HepG2 (cell line): Measurements from ENCODE around the gene TULP3. TPM values are rescaled to one million over a fixed set of nuclear protein-coding genes. Genes with fewer than 3 reads are reported as not detected.
A peak's percentile ranks its signal among the peaks of the same experiment; 100 is the strongest.

Experiments
- BRF2 ChIP-seq: sonication (generic); formaldehyde crosslinking; IDR thresholded peaks from 2 replicates; pipeline ENCODE4 v1.8.1; 2022; ENCODE audit warnings: mild to moderate bottlenecking, missing genetic modification reagents
- EHMT2 ChIP-seq: fragments of 200-600 bp; sonication (generic); IDR thresholded peaks from 2 replicates; pipeline ENCODE4 v1.7.0; 2017; ENCODE audit warnings: antibody characterized with exemption, low read depth, low read length, borderline replicate concordance
- GPN1 ChIP-seq: sonication (generic); formaldehyde crosslinking; IDR thresholded peaks from 2 replicates; pipeline ENCODE4 v1.5.1; 2020; ENCODE audit warnings: missing genetic modification reagents, borderline replicate concordance
- MAX ChIP-seq: IDR thresholded peaks from 2 replicates; pipeline ENCODE4 v1.6.1; 2012; ENCODE audit warnings: inconsistent platforms
- PLSCR1 ChIP-seq: sonication (generic); formaldehyde crosslinking; IDR thresholded peaks from 2 replicates; pipeline ENCODE4 v1.5.0; 2020; ENCODE audit warnings: missing genetic modification reagents, mild to moderate bottlenecking, borderline replicate concordance
- PRDM15 ChIP-seq: sonication (generic); formaldehyde crosslinking; IDR thresholded peaks from 2 replicates; pipeline ENCODE4 v1.4.0; 2020; ENCODE audit warnings: missing genetic modification reagents
- REST ChIP-seq, 2 experiments: IDR thresholded peaks; 2 replicates each; pipeline ENCODE4 v1.6.1; 2011 to 2012; ENCODE audit warnings: low read length in 2 of 2, borderline replicate concordance in 1 of 2, low read depth in 1 of 2, mild to moderate bottlenecking in 1 of 2, moderate library complexity in 1 of 2
- RFXANK ChIP-seq: IDR thresholded peaks from 2 replicates; pipeline ENCODE4 v1.6.1; 2016
- RORA ChIP-seq: sonication (generic); formaldehyde crosslinking; IDR thresholded peaks from 2 replicates; pipeline ENCODE4 v1.5.0; 2020; ENCODE audit warnings: mild to moderate bottlenecking, missing genetic modification reagents, moderate library complexity
- SKI ChIP-seq: fragments of 450-650 bp; IDR thresholded peaks from one replicate; pipeline ENCODE4 v1.6.1; 2018; ENCODE audit warnings: mild to moderate bottlenecking; ENCODE audit not compliant: partially characterized antibody
- TBL1XR1 ChIP-seq: fragments of 150-350 bp; IDR thresholded peaks from 2 replicates; pipeline ENCODE4 v1.6.1; 2014; ENCODE audit warnings: borderline replicate concordance, low read length; ENCODE audit not compliant: partially characterized antibody
- TCF7L2 ChIP-seq: IDR thresholded peaks from 2 replicates; pipeline ENCODE4 v1.6.1; 2011; ENCODE audit warnings: mild to moderate bottlenecking, low read depth, low read length, moderate library complexity
- TFE3 ChIP-seq: IDR thresholded peaks from 2 replicates; pipeline ENCODE4 v1.6.1; 2016
- YEATS2 ChIP-seq: sonication (generic); formaldehyde crosslinking; IDR thresholded peaks from 2 replicates; pipeline ENCODE4 v1.4.0; 2020; ENCODE audit warnings: missing genetic modification reagents, borderline replicate concordance
- ZIK1 ChIP-seq: sonication (generic); formaldehyde crosslinking; IDR thresholded peaks from 2 replicates; pipeline ENCODE4 v1.5.0; 2020; ENCODE audit warnings: mild to moderate bottlenecking, low read depth, missing genetic modification reagents, borderline replicate concordance
- ZMYM4 ChIP-seq: sonication (generic); formaldehyde crosslinking; IDR thresholded peaks from 2 replicates; pipeline ENCODE4 v1.8.1; 2023; ENCODE audit warnings: mild to moderate bottlenecking, missing genetic modification reagents
- ZNF350 ChIP-seq: sonication (generic); formaldehyde crosslinking; IDR thresholded peaks from 2 replicates; pipeline ENCODE4 v1.4.0; 2020; ENCODE audit warnings: mild to moderate bottlenecking, low read depth, missing genetic modification reagents, borderline replicate concordance
- ZNF546 ChIP-seq: sonication (generic); formaldehyde crosslinking; conservative IDR thresholded peaks from 2 replicates; pipeline ENCODE4 v1.8.1; 2023; ENCODE audit warnings: mild to moderate bottlenecking, missing genetic modification reagents
- ZNF652 ChIP-seq: IDR thresholded peaks from 2 replicates; pipeline ENCODE4 v1.6.1; 2016; ENCODE audit warnings: low read depth, borderline replicate concordance
- polyA plus RNA-seq, 8 experiments: library from polyadenylated mRNA; depleted of rRNA in 3 of 8; stranded (reverse) in 7 of 8; unstranded in 1 of 8; fragments of >200 nt; fragmentation: Illumina TruSeq in 4 of 8; extraction: Trizol in 4 of 8; gene quantifications; 2 replicates each; pipeline versions ENCODE4 v1.2.1 to v1.2.3, GENCODE V29; 2011 to 2016; ENCODE audit warnings: low read depth in 4 of 8, missing spikeins in 1 of 8, mixed read lengths in 1 of 8; ENCODE audit not compliant: insufficient read depth in 1 of 8
- total RNA-seq, 5 experiments: library from RNA; depleted of rRNA; stranded (reverse); fragments of >200 nt; fragmentation: Illumina TruSeq; extraction: Trizol; gene quantifications; 2 replicates each; pipeline ENCODE4 v1.2.3, GENCODE V29; 2016; ENCODE audit warnings: low read depth in 1 of 5

TULP3 gene
- total and polyA plus RNA-seq, 2 of the 13 experiments (the other 11 are each of a cell fraction or from before 2014, with no cell fraction given), result 11.2 to 13.2 TPM

- TF ChIP-seq ZNF350 (CRISPR knock-in tag) (no peak), GPN1 (CRISPR knock-in tag) (no peak), TCF7L2 (no peak), EHMT2 (no peak), RORA (CRISPR knock-in tag) (no peak), YEATS2 (CRISPR knock-in tag) (no peak), TFE3 (no peak), RFXANK (no peak), PLSCR1 (CRISPR knock-in tag) (no peak), BRF2 (no peak), ZMYM4 (CRISPR knock-in tag) (peak; percentile 36; the same call in 1 of the 2 replicates), ZNF546 (CRISPR knock-in tag) (no peak), ZNF652 (CRISPR knock-in tag) (no peak), MAX (peak; percentile 85), TBL1XR1 (no peak), REST (IDR thresholded peaks at IDR 0.05; ENCODE audit: borderline replicate concordance in 1 of 2, low read depth in 1 of 2, low read length in 2 of 2) (0 out of 4 replicates have a peak, but pooled peaks of 1 of the 2 experiments have one; percentile 24), PRDM15 (CRISPR knock-in tag) (no peak), SKI (peak; percentile 20), ZIK1 (CRISPR knock-in tag) (no peak)
Observed at GRCh38 chr12:2959192-2959504, 68.5 kb downstream of the TULP3 start, which contains the start of gene TEAD4 (continued).
